NCI-H510A treated with DMSO at 0.1 percent for 48 hours (cell line): ENCODE measurements around the gene NCOR1.
"Not testable (repeated sequence)": the region's sequence is repeated elsewhere in the genome, so short reads cannot be mapped to it uniquely, and the experiment has no call there.

ENCODE experiments used
- DNase-seq: peaks from one replicate; lab custom pipeline; 2025; lab: John Stamatoyannopoulos, UW

NCOR1 gene

DNA sequence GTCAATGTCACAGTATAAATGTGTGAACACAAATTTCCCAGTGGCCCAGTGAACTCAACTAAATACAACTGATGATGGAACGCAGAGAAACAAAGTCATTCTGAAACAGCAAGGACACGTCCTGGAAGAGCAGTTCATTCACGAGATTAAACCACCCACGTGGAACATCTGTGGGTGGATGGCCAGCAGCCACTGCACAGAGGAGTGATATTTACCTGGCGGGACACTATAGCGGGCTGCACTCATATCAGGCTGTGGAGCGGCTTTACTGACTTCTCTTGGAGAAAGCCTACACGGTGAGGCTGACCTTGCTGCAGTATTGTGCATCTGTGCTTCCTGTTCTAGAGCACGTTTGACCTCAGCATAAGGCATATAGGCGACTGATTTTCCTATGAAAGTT is 128.4 kb downstream of the NCOR1 start:
- DNase-seq: no peak

DNA sequence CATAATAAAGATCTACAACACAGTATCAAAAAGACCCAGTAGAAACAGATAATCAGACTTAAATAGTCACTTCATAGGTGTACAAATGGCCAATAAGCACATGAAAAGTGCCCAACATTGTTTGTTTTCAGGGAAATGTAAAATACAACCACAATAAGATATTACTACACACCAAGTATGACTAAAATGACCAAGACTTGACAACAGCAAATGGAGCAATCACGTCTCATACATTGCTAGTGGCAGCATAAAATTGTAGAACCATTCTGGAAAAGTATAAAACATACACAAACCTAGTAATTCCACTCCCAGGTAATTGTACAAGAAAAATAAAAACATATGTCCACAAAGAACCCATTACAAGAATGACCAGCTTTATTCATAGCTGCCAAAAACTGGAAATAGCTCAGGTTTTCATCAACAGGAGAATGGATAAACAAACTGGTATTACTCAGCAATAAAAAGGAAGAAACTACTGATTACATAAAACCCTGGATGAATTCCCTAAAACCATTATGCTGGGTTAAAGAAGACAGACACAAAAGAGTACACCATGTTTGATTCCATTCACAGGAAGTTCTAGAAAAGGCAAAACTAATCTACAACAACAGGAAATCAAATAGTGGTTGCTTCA is 130.2 kb downstream of the NCOR1 start:
- no peak for DNase-seq

DNA sequence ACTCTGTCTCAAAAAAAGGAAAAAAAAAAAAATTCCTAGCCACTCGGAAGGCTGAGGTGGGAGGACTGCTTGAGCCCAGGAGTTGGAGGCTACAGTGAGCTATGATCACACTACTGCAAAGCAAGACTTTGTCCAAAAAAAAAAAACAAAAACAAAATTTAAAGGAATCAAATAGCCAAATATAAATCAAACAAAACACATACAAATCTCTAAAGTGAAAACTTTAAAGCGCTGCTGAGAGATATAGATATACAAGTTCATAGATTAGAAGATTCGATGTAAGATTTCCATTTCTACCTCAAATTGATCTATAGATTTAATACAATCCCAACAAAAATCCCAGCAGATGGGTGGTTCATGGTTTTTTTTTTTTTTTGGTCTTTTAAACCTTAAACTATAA is 132.1 kb downstream of the NCOR1 start:
- no peak for DNase-seq

DNA sequence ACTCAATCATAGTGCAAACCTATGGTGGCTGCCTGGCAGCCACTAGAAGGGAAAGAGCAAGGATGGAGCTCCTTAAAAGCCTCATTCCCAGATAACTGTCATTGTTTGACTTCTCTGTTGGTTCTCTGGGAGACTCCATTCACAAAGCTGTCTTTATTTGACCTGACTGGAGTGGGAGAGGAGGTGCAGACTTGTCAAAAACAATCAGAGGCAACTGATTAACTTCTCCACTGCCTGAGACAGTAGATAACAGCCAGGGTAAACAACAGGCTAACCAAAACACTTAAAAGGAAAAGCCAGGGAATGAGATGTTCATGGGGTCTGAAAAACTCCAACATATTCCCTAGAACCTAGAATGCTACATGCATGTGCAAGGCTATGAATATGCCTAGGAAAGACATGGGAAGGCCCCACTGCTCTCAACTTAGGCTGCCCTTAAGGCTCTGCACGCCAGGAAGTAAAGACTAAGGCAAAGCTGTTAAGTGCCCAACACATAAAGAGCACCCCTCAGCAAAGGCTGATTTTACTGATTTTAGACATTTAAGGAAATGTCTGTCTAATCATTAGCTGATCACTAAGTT is 133.7 kb downstream of the NCOR1 start:
- DNase-seq: no peak

DNA sequence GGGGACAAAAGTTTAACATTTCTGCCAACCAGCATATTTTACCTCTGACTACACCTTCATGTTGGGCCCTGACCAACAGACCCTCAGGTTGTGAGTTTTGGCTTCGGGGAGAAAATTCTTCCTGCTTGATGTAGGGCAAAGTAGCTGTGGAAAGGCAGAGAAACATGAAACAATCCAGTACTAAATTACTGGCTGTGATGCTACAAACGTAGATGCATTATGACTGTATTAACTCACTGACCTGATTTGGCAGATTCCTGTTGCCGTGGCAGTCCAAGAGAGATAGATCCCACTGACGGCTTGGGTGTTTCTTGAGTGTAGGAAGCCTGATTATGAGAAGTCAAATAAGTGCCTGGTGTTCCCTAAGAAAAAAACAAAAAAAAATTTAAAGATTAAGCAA is 135.0 kb downstream of the NCOR1 start:
- no peak for DNase-seq

DNA sequence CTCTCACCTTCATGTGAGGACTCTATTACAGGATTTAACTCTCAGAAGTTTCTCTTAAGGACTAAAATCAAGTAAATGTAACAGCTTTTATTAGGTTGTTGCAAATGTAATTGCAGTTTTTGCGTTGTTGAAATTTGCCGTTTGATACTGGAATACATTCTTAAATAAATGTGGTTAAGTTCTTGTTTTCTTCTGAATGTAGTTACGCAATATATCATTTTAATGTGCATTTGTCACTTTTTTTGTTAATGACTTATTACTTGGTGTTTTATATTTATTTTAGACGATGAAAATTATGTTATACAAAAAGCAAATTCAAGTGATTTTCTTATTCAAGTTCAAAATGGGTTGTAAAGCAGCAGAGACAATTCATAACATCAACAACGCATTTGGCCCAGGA is 139.4 kb downstream of the NCOR1 start:
- DNase-seq: no peak

DNA sequence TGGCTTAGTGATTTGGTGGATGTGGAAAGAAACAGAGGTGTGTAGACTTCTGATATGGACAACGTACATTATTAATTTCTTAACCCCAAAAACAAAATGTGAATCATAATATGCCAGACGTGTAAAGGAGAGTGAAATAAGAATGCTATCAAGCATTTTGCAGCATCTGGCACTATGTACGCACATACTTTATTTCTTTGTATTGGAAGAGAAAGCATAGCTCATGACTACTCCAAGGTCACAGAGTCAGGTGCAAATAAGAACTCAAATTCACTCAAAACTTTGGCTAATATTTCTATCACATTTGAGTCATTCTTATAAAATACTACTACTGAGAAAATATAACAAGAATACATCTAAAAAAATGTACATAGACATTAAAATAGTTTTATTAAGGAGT is 140.9 kb downstream of the NCOR1 start:
- DNase-seq: no peak

DNA sequence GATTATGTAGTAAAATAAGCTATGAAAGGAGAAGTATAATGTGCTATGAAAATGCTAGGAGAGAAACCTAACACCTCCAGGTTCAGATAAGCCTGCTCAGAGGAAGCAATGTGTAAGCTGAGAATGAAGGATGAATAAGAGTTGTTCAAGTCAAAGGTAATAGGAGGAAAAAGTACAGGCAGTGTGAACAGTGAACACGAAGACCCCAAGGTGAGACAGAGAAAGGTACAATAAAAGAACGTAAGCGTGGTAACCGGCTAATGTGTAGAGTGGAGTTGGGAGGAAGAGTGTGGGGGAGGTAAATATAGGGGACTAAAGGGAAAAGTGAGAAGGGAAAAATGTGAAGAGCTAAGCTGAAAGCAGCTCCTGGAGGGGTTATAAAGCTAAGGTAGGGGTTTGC is 141.5 kb downstream of the NCOR1 start:
- no peak for DNase-seq

DNA sequence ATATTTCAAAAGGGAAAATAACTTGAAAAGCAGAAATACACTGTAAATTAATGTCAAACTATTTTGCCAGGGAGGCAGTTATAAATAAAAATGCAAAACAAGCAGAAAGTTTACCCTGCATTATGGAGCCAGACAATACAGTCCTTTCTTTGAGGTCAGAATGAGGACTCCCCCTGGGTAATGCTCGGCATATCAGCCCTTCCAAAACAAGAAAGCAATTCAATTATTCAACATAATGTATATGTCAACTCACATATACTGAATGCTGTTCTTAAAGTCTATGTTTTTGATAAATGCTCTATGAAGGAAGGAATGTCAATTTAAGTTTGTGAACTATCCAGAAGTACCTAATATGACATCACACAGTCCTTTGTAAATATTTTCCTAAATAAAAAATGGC is 143.3 kb downstream of the NCOR1 start:
- no peak for DNase-seq

DNA sequence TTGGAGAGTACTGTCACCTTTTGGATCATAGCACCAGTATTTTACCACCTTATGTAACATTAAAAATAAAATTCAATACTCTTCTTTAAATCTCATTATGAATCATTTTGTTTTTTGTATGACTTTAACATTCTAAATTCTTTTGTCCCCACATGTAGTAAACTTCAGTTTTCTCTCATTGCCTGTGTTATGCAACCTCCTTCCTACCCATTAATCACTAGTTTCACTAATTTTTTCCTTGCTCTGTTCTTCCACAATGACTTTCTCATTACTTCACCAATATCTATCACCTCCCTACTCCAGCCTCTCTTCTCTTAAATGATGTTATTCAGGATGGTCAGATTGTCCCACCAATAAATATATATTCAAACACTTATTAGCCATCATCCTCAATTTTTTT is 147.0 kb downstream of the NCOR1 start:
- no peak for DNase-seq

DNA sequence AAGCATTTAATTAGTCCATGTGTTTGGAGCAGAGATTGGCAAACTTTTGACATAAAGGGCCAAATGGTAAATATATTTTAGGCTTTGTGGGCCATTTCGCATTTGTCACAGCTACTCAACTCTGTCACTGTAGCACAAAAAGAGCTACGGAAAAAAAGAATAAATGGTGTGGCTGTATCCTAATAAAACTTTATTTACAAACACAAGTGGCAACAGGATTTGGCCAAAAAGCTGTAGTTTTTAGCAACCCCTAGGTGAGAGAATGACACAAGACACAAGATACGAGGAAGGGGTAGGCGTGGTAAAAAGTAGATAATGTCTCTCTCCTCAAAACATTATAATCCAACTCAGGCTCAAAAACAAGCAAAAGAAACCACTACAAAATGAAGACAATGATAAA is 149.2 kb downstream of the NCOR1 start:
- DNase-seq: no peak

DNA sequence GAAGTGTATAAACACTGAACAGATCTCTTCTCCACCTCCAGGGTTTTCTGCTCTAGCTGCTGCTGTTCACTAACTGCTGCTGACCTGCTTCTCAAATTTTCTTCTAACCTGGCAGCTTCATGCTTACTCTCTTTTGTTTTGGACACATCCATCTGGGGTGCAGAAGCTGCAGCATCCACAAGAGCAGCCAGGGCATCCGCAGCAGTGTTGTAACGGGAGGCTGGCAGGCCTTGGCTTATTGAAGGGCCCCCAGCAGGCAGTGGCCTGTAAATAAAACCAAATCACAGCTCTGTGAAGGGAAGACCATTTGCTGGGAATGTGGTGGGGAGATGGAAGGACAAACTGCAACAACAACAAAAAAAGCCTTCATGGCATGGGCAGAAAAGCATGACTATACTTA is 153.7 kb downstream of the NCOR1 start:
- no peak for DNase-seq

DNA sequence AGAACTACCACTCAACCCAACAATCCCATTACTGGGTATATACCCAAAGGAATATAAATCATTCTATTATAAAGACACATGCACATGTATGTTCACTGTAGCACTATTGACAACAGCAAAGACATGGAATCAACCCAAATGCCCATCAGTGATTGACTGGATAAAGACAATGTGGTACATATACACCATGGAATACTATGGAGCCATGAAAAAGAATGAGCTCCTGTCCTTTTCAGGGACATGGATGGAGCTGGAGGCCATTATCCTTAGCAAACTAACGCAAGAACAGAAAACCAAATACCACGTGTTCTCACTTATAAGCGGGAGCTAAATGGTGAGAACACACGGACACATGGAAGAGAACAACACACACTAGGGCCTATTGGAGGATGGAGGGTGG is 160.2 kb downstream of the NCOR1 start:
- DNase-seq: not testable (repeated sequence)

DNA sequence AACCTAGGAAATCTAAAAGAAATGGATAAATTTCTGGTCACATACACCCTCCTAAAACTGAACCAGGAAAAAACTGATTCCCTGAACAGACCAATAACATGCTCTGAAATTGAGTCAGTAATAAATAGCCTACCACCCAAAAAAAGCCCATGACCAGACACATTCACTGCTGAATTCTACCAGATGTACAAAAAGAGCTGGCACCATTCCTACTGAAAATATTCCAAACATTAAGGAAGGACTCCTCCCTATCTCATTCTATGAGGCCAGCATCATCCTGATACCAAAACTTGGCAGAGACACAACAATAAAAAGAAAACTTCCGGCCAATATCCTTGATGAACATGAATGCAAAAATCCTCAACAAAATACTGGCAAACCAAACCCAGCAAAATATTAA is 162.8 kb downstream of the NCOR1 start:
- DNase-seq: no peak

DNA sequence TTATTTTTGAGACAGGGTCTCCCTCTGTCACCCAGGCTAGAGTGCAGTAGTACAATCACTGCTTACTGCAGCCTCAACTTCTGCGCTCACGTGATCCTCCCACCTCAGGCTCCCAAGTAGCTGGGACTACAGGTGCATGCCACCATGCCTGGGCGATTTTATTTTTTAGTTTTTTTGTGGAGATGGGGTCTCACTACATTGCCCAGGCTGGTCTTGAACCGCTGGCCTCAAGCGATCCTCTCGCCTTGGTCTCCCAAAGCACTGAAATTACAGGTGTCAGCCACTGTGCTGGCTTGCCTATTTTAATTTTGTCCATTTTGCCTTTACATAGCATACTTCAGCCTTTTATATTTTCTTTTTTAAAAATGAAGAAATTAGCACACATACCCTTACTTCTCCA is 164.5 kb downstream of the NCOR1 start:
- DNase-seq: no peak

DNA sequence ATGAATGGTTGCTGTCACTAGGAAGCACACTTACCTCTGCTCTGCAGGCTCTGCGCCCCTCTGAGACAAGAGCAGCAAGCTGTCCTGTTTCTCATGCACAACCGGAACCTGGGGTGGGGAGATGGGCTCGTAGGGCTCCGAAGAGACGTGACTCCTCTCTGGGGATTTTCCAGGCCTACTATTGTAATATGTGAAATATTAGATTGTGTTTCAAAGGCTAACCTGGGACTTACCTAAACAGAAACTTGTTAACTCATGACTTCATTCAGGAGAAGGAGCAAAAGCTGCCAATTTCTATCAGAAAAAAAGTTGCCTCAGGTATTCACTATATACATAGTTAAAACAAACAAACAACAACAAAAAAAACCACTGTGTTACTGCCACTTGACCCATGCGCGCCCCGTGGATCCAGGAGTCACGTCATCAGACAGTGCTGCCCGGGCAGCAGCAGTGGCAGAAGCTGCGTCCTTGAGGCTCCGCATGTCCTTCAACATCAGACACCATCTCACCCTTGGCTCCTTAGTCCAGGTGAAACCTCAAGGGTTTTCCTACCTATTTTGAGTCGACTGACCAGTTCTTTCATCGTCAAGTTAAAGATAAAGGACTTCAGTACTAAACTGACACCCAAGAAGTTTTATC is 166.4 kb downstream of the NCOR1 start:
- no peak for DNase-seq

DNA sequence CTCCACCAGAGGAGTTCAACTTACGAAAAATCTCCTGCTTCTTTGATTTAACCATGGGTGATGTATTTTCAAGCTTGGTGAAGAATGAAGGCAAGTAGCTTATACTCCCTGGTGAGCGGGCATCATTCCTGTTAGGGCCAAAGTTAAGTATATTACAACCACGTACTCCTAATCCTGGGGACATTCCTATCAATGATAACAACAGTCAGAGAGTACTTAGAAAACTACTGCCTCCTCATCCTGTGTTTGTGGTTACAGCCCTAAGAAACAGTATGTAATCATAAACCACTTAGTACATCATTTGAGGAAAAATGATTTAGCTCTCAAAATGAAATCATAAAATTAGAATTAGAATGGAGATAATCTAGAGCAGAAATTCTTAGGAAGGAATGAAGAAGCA is 168.4 kb downstream of the NCOR1 start:
- DNase-seq: no peak

DNA sequence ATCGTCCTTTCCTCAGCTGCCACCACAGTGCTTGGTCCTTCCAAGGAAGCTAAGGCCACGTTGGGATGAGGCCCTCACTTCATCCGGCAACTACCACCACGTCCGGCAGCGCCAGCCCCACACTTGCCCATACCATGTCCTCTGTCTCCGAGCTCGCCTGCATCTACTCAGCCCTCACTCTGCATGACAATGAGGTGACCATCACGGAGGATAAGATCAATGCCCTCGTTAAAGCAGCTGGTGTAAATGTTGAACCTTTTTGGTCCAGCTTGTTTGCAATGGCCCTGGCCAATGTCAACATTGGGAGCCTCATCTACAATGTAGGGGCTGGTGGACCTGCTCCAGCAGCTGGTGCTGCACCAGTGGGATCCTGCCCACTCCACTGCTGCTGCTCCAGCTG is 170.8 kb downstream of the NCOR1 start:
- no peak for DNase-seq

DNA sequence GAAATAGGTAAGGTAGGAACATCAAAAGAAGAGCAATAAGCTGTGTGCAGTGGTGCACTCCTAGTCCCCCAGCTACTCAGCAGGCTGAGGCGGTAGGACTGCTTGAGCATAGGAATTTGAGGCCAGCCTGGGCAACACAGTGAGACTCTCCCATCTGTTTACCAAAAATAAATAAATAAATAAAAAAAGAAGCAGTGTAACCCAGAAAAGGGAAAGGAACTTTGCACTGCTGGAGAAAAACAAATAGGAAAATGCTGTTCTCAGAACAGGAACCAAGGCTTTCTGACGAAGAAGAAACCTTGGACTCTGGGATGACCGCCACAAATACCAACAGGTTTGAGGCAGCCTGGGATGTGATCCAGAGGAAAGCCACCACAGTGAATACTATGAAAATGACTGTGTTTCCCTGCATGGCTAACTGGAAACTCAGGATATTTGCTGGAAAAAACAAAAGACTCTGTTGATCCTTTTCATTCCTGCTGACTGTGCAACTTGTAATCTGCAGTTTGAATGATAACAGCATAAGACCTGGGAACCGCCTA is 174.6 kb downstream of the NCOR1 start:
- no peak for DNase-seq

DNA sequence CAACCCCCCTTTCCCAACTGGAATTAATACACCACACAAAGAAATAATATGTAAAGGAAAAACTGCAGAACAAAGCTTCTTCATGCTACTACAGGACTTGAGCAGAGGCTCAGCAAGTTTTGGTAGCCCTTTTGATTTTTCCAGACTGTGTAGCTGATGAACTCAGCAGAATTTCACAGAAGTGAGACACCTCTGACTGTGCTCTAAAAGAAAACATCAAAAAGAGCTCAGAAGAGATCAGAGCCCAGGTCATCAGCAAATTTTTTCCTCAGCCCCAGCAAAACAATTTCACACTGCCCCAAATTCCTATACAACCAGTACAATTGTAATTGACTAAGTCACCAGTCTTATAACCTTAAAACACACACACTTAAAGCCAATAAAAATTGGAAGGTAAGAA is 177.7 kb downstream of the NCOR1 start:
- DNase-seq: no peak

DNA sequence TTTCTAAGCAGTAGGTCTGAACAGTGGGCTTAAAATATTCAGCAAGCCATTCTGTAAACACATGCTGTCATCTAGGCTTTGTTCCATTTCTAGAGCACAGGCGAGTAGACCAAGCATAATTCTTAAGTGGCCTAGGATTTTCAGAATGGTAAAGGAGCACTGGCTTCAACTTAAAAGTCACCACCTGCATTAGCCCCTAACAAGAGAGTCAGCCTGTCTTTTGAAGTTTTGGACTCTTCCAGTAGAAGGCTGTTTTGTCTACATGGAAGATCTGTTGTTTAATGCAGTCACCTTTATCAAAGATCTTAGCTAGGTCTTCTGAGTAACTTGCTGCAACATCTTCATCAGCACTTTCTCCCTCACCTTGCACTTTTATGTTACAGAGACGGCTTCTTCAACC is 179.1 kb downstream of the NCOR1 start:
- DNase-seq: no peak

DNA sequence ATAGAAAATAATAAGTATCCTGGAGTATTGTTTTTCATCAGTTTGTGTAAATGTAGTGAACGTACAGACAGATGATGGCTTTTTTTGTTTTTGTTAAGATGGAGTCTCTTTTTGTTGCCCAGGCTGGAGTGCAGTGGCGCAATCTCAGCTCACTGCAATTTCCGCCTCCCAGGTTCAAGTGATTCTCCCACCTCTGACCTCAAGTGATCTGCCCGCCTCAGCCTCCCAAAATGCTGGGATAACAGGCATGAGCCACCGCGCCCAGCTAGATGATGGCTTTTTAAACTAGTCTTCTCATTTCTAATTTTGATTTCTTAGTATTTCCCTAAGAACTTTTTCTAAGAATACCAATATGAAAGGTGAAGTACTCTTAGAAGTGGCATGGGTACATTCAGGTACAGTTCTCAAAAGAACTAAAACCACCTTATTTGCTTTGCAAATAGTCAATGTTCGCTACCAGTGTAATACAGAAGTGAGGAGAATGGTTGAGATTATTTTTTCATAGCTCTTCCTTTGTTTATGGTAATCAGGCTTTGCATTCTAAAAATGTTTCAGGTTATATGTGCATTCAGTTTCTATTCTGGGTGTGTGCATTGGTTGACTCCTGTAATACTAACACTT is 181.5 kb downstream of the NCOR1 start:
- no peak for DNase-seq
